Duodenal mucosa (tissue), 2 donors: ENCODE results near the gene SNX33.
"Not testable (repeated sequence)": the region's sequence is repeated elsewhere in the genome, so short reads cannot be mapped to it uniquely, and the experiment has no call there.

Source experiments
- H3K27ac ChIP-seq: one replicate; pipeline ENCODE4 v1.7.0; 2013; ENCODE audit warnings: low read depth, low read length
- H3K27me3 ChIP-seq, 2 donors: one replicate each; pipeline ENCODE4 v1.7.0; 2013; ENCODE audit warnings: low read length in 2 of 2, control low read depth in 1 of 2; ENCODE audit not compliant: insufficient read depth in 2 of 2, control insufficient read depth in 1 of 2
- H3K36me3 ChIP-seq, 2 donors: one replicate each; pipeline ENCODE4 v1.7.0; 2013; ENCODE audit warnings: low read length in 2 of 2, control low read depth in 1 of 2; ENCODE audit not compliant: insufficient read depth in 2 of 2, control insufficient read depth in 1 of 2
- H3K4me1 ChIP-seq, 2 donors: one replicate each; pipeline ENCODE4 v1.7.0; 2013; ENCODE audit warnings: low read length in 2 of 2, control low read depth in 1 of 2; ENCODE audit not compliant: insufficient read depth in 2 of 2, control insufficient read depth in 1 of 2
- H3K4me3 ChIP-seq, 2 donors: one replicate each; pipeline ENCODE4 v1.7.0; 2013; ENCODE audit warnings: low read length in 2 of 2, low read depth in 1 of 2
- H3K9ac ChIP-seq, 2 donors: one replicate each; pipeline ENCODE4 v1.7.0; 2013; ENCODE audit warnings: low read length in 2 of 2, low read depth in 1 of 2
- H3K9me3 ChIP-seq, 2 donors: one replicate each; pipeline ENCODE4 v1.7.0; 2013; ENCODE audit warnings: low read length in 2 of 2, control low read depth in 1 of 2; ENCODE audit not compliant: control insufficient read depth in 1 of 2

SNX33 gene

GRCh38 chr15:75699961-75700874 lies 52.5 kb downstream of the SNX33 start:
- not testable (repeated sequence) for H3K4me1 ChIP-seq, H3K27me3 ChIP-seq, H3K36me3 ChIP-seq, H3K4me3 ChIP-seq, H3K9ac ChIP-seq, H3K9me3 ChIP-seq
- peak overlapping the region; percentile 20 for H3K27ac ChIP-seq

GRCh38 chr15:75701071-75702003 lies 53.6 kb downstream of the SNX33 start:
- not testable (repeated sequence) for H3K27me3 ChIP-seq, H3K27ac ChIP-seq, H3K9ac ChIP-seq, H3K36me3 ChIP-seq, H3K4me3 ChIP-seq, H3K4me1 ChIP-seq, H3K9me3 ChIP-seq

GRCh38 chr15:75702436-75702835 lies 54.7 kb downstream of the SNX33 start:
- Histone ChIP-seq H3K9me3 (no peaks in the 10 kb centered on the region), H3K4me3 (no peak overlapping the region), H3K4me1 (no peaks in the 10 kb centered on the region), H3K27ac (no peak overlapping the region), H3K9ac (no peak overlapping the region), H3K27me3 (no peaks in the 10 kb centered on the region), H3K36me3 (no peaks in the 10 kb centered on the region)

- H3K27ac ChIP-seq, H3K27me3 ChIP-seq, H3K4me3 ChIP-seq, H3K4me1 ChIP-seq, H3K9ac ChIP-seq, H3K36me3 ChIP-seq, H3K9me3 ChIP-seq: not testable (repeated sequence)
Measured at GRCh38 chr15:75703440-75704262, 55.9 kb downstream of the SNX33 start.

GRCh38 chr15:75704263-75704615 lies 56.5 kb downstream of the SNX33 start:
- no peak overlapping the region for H3K27ac ChIP-seq
- no peaks in the 10 kb centered on the region for H3K36me3 ChIP-seq
- H3K9ac ChIP-seq, result no peak overlapping the region
- no peaks in the 10 kb centered on the region for H3K27me3 ChIP-seq
- no peaks in the 10 kb centered on the region for H3K4me1 ChIP-seq
- no peak overlapping the region for H3K4me3 ChIP-seq
- no peaks in the 10 kb centered on the region for H3K9me3 ChIP-seq

- Histone ChIP-seq H3K27ac (no peak overlapping the region), H3K4me1 (no peaks in the 10 kb centered on the region)
Measured at GRCh38 chr15:75704618-75705017, 56.9 kb downstream of the SNX33 start.

GRCh38 chr15:75705375-75705774 lies 57.7 kb downstream of the SNX33 start:
- not testable (repeated sequence) for H3K9me3 ChIP-seq, H3K27ac ChIP-seq, H3K4me1 ChIP-seq, H3K36me3 ChIP-seq, H3K27me3 ChIP-seq, H3K4me3 ChIP-seq, H3K9ac ChIP-seq

More at GRCh38 chr15:75704618-75705017, 56.9 kb downstream of the SNX33 start:
- no peaks in the 10 kb centered on the region for H3K36me3 ChIP-seq
- H3K9me3 ChIP-seq, result no peaks in the 10 kb centered on the region
- H3K9ac ChIP-seq, result no peak overlapping the region
- H3K4me3 ChIP-seq, result no peak overlapping the region
- H3K27me3 ChIP-seq, result no peaks in the 10 kb centered on the region

GRCh38 chr15:75705854-75706681 lies 58.4 kb downstream of the SNX33 start:
- no peak overlapping the region for H3K27ac ChIP-seq
- H3K4me1 ChIP-seq, result no peaks in the 10 kb centered on the region

GRCh38 chr15:75706682-75706954 lies 58.9 kb downstream of the SNX33 start:
- Histone ChIP-seq H3K4me1 (no peaks in the 10 kb centered on the region), H3K36me3 (no peaks in the 10 kb centered on the region), H3K4me3 (no peak overlapping the region), H3K27me3 (no peaks in the 10 kb centered on the region), H3K9ac (no peak overlapping the region), H3K9me3 (no peaks in the 10 kb centered on the region), H3K27ac (no peak overlapping the region)

More at GRCh38 chr15:75705854-75706681, 58.4 kb downstream of the SNX33 start:
- Histone ChIP-seq H3K36me3 (no peaks in the 10 kb centered on the region), H3K4me3 (no peak overlapping the region), H3K9me3 (no peaks in the 10 kb centered on the region), H3K9ac (no peak overlapping the region), H3K27me3 (no peaks in the 10 kb centered on the region)
